GF-D8 (cell line): Measurements from ENCODE around the gene POU2AF3.
"Not testable (repeated sequence)": the region's sequence is repeated elsewhere in the genome, so short reads cannot be mapped to it uniquely, and the experiment has no call there.

ENCODE experiments used
- DNase-seq: peaks from one replicate; lab custom pipeline; 2025; lab: John Stamatoyannopoulos, UW

The POU2AF3 gene

GRCh38 chr11:111301004-111301841, 2.9 kb downstream of the POU2AF3 start:
- no peak for DNase-seq

GRCh38 chr11:111301842-111302118, 3.4 kb downstream of the POU2AF3 start:
- DNase-seq: no peak

- DNase-seq: no peak
Measured at GRCh38 chr11:111302298-111302697, 4.0 kb downstream of the POU2AF3 start.

GRCh38 chr11:111303461-111303860, 5.1 kb downstream of the POU2AF3 start:
- no peak for DNase-seq

- no peak for DNase-seq
Measured at GRCh38 chr11:111305162-111305802, 6.9 kb downstream of the POU2AF3 start.

GRCh38 chr11:111305876-111306275, 7.5 kb downstream of the POU2AF3 start:
- DNase-seq: no peak

GRCh38 chr11:111306321-111306720, 8.0 kb downstream of the POU2AF3 start:
- DNase-seq: no peak

GRCh38 chr11:111307472-111308108, 9.2 kb downstream of the POU2AF3 start:
- no peak for DNase-seq

GRCh38 chr11:111308140-111308539, 9.8 kb downstream of the POU2AF3 start:
- DNase-seq: no peak

GRCh38 chr11:111309215-111309915, 11.0 kb downstream of the POU2AF3 start:
- no peak for DNase-seq

- no peak for DNase-seq
Measured at GRCh38 chr11:111310088-111310487, 11.7 kb downstream of the POU2AF3 start.

GRCh38 chr11:111310723-111311122, 12.4 kb downstream of the POU2AF3 start:
- no peak for DNase-seq

- DNase-seq: no peak
Measured at GRCh38 chr11:111312076-111312475, 13.7 kb downstream of the POU2AF3 start.

GRCh38 chr11:111319296-111319695, 20.9 kb downstream of the POU2AF3 start:
- no peak for DNase-seq

- DNase-seq: not testable (repeated sequence)
Measured at GRCh38 chr11:111320199-111320598, 21.9 kb downstream of the POU2AF3 start.

GRCh38 chr11:111320728-111321568, 22.6 kb downstream of the POU2AF3 start:
- DNase-seq: no peak

- no peak for DNase-seq
Measured at GRCh38 chr11:111322534-111322933, 24.2 kb downstream of the POU2AF3 start.

GRCh38 chr11:111324277-111324720, 26.0 kb downstream of the POU2AF3 start:
- DNase-seq: no peak

GRCh38 chr11:111325259-111325658, 26.9 kb downstream of the POU2AF3 start:
- DNase-seq: no peak

GRCh38 chr11:111326824-111327223, 28.5 kb downstream of the POU2AF3 start:
- no peak for DNase-seq

- DNase-seq: no peak
Measured at GRCh38 chr11:111327908-111328624, 29.7 kb downstream of the POU2AF3 start.
